ENCODE results near the gene UHRF2.

UHRF2 gene

DNA sequence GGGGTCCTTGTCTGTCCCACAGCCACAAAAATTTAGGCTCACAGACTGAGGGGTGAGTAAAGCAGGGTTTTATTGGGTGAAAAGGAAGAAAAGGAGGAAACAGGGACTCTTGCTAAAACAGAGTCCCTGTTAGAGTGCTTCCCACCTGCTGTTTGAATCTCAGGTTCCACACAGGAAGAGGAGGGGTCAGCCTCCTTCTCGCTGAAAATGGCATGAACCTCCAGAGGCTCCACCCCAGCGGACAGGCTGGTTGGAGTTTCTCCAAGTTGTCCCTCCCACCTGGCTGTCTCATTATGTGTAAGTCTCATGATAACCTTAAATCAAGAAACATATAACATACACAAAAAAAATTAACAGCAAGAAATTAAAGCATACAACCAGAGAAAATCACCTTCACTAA, 28.3 kb upstream of the UHRF2 start:
- TF ChIP-seq, protein P1, sequence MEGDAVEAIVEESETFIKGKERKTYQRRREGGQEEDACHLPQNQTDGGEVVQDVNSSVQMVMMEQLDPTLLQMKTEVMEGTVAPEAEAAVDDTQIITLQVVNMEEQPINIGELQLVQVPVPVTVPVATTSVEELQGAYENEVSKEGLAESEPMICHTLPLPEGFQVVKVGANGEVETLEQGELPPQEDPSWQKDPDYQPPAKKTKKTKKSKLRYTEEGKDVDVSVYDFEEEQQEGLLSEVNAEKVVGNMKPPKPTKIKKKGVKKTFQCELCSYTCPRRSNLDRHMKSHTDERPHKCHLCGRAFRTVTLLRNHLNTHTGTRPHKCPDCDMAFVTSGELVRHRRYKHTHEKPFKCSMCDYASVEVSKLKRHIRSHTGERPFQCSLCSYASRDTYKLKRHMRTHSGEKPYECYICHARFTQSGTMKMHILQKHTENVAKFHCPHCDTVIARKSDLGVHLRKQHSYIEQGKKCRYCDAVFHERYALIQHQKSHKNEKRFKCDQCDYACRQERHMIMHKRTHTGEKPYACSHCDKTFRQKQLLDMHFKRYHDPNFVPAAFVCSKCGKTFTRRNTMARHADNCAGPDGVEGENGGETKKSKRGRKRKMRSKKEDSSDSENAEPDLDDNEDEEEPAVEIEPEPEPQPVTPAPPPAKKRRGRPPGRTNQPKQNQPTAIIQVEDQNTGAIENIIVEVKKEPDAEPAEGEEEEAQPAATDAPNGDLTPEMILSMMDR (conservative IDR thresholded peaks at IDR 0.05; ENCODE audit: control insufficient read depth, insufficient read depth, low read depth, low read length): no peak
- DNase-seq (ENCODE audit: low read depth): peak; percentile 16
- H3K4me3 ChIP-seq (ENCODE audit: control insufficient read depth, low read depth, low read length): no peak overlapping the region

DNA sequence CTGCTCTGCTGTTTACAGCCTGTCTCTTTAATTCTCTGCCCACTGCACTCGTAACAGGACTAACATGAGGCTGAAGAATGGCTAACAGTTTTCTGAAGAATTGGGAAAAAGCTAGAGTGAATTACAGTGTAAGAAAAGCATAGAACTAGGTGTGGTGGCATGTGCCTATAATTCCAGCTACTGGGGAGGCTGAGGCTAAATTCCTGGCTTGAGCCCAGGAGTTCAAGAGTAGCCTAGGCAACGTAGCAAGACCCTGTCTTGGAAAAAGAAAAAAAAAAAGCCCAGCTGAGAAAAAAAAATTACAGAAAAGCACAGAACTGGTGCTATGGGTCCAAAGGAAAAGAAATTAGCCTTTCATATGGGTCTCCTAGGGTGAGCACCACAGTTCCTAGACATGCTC, 13.9 kb upstream of the UHRF2 start:
- TF ChIP-seq, protein P1 (conservative IDR thresholded peaks at IDR 0.05; ENCODE audit: control insufficient read depth, insufficient read depth, low read depth, low read length): no peak
- DNase-seq (ENCODE audit: low read depth): no peak

GRCh38 chr9:6405371-6405770, 7.6 kb upstream of the UHRF2 start:
- TF ChIP-seq, protein P1 (conservative IDR thresholded peaks at IDR 0.05; ENCODE audit: control insufficient read depth, insufficient read depth, low read depth, low read length): no peak
- no peak for DNase-seq (ENCODE audit: low read depth)
- no peak overlapping the region for H3K4me3 ChIP-seq (ENCODE audit: control insufficient read depth, low read depth, low read length)

More for the DNA sequence above, 13.9 kb upstream of the UHRF2 start:
- H3K4me3 ChIP-seq (ENCODE audit: control insufficient read depth, low read depth, low read length): no peak overlapping the region

DNA sequence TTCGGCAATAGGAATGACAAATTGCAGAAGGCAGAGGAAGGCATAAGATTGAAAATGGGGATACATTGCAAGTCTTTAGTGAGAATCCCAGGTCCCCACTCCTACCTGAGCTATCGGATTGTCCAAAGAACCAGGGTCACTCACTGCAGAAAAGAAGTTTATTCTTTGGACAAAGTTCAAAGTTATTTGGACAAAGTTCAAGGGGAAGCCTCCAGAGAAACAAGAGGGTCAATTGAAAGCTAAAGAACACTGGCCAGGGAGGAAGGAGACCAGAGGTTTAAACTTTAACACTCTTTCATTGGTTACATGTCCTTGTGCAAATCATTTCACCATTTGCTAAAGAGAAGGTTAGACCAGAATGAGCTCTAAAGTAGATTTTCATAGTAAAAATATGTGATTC, 5.2 kb upstream of the UHRF2 start:
- H3K4me3 ChIP-seq (ENCODE audit: control insufficient read depth, low read depth, low read length): no peak overlapping the region
- TF ChIP-seq, protein P1 (conservative IDR thresholded peaks at IDR 0.05; ENCODE audit: control insufficient read depth, insufficient read depth, low read depth, low read length): no peak
- DNase-seq (ENCODE audit: low read depth): no peak

DNA sequence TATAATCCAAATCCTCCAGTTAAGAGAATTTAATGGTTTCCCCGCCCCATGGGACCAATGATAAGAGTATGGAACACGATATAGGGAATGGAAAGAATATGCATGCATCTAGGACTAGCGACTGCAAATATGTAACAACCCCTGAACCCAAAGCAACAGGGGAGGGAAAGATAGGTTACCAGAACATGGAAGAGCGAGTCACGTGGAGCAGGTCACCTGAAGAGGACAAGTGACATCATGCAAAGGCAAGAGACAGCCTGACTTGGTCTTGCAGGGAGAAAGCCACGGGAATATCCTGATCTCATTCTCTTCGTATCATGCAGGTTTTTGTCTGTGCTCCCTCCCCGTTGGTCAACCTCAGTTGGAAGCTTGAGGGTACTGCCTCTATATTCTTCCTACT, 4.7 kb upstream of the UHRF2 start:
- H3K4me3 ChIP-seq (ENCODE audit: control insufficient read depth, low read depth, low read length): no peak overlapping the region
- no peak for DNase-seq (ENCODE audit: low read depth)
- TF ChIP-seq, protein P1 (conservative IDR thresholded peaks at IDR 0.05; ENCODE audit: control insufficient read depth, insufficient read depth, low read depth, low read length): no peak

DNA sequence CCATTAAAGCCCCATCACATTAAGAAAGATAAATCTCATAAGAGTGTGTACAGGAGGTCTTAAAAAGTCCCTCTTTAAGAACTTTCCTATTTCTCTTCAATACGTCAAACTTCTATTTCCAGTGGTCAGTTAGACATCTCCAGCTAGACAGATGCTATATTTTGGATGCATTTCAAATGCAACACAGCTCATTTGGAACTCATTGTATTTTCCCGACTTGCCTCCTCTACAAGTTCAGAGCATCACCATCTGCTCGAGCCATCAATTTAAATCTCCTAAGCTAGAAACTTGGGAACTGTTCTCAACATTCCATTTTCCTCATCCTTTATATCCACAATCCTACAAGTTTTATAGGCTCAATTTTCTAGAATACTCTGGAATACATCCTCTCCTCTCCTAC, 3.2 kb upstream of the UHRF2 start:
- DNase-seq (ENCODE audit: low read depth): no peak
- no peak overlapping the region for H3K4me3 ChIP-seq (ENCODE audit: control insufficient read depth, low read depth, low read length)
- TF ChIP-seq, protein P1 (conservative IDR thresholded peaks at IDR 0.05; ENCODE audit: control insufficient read depth, insufficient read depth, low read depth, low read length): no peak

DNA sequence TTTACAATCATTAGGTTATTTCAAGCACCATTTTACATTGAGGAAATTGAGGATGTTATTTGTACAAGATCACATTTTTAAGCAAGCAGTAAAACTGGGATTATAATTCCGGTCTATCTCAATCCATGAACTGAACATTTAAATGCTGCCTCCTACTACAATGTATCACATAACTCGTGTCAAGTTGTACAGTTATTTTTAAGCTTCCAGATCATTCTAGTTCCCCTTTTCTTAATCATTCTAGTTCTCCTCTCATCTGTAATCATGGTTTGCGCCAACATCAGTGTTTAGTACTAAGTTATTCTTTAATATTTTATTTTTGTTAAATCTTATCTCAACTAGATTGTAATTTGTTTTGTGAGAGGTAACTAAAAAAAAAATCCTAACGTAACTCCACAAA, 2.4 kb upstream of the UHRF2 start:
- H3K4me3 ChIP-seq (ENCODE audit: control insufficient read depth, low read depth, low read length): no peak overlapping the region
- TF ChIP-seq, protein P1 (conservative IDR thresholded peaks at IDR 0.05; ENCODE audit: control insufficient read depth, insufficient read depth, low read depth, low read length): no peak
- no peak for DNase-seq (ENCODE audit: low read depth)
